ENCODE results near the gene PPP1R9B. TPM values are rescaled to one million over a fixed set of nuclear protein-coding genes. Genes with fewer than 3 reads are reported as not detected.

The PPP1R9B gene
- total and polyA plus RNA-seq, 8 donors: 13.5 to 34.6 (median 17.7) TPM

- no peaks in the 10 kb centered on the region for H3K27me3 ChIP-seq
- no peak for FAIRE-seq
- peaks cover 0 to 3% (median 0%) of the 10 kb centered on the region in 3 donors for H3K4me1 ChIP-seq
- no peak for ATAC-seq
- TF ChIP-seq CTCF (IDR thresholded peaks at IDR 0.05): no peak
- peak in 2 of 6 donors; percentile 1 to 25 for DNase-seq
- H3K4me3 ChIP-seq: no peak overlapping the region
- intact Hi-C loops (cut with DNase I): no loop called here
- H3K27ac ChIP-seq: no peak overlapping the region
- no peaks in the 10 kb centered on the region for H3K9me3 ChIP-seq
- H3K36me3 ChIP-seq: no peaks in the 10 kb centered on the region
- 81 to 86% methylated on average over 9 to 10 of the region's 10 CpGs for WGBS, 2 donors
Measured at GRCh38 chr17:50170662-50171370, 20.3 kb upstream of the PPP1R9B start.

GRCh38 chr17:50169881-50170459 lies 19.5 kb upstream of the PPP1R9B start:
- intact Hi-C loops (cut with DNase I): no loop called here
- no peak overlapping the region for H3K27ac ChIP-seq

GRCh38 chr17:50169121-50169764 lies 18.8 kb upstream of the PPP1R9B start:
- Histone ChIP-seq H3K27ac (no peak overlapping the region), H3K4me3 (no peak overlapping the region), H3K36me3 (no peaks in the 10 kb centered on the region), H3K27me3 (no peaks in the 10 kb centered on the region), H3K9me3 (no peaks in the 10 kb centered on the region), H3K4me1 (no peaks in the 10 kb centered on the region)
- peak; percentile 72 to 90 (median 80) for ATAC-seq
- peak in 3 of 6 donors; percentile 52 to 60 (median 53) for DNase-seq
- intact Hi-C loops (cut with DNase I): no loop called here
- WGBS, 2 donors: 17 to 31% methylated on average over 14 of the region's 14 CpGs
- TF ChIP-seq CTCF (IDR thresholded peaks at IDR 0.05): peak in 3 of 4 donors; percentile 15 to 43 (median 17)
- FAIRE-seq: no peak

More at GRCh38 chr17:50169881-50170459, 19.5 kb upstream of the PPP1R9B start:
- Histone ChIP-seq H3K9me3 (no peaks in the 10 kb centered on the region), H3K36me3 (no peaks in the 10 kb centered on the region), H3K27me3 (no peaks in the 10 kb centered on the region), H3K4me1 (no peaks in the 10 kb centered on the region), H3K4me3 (no peak overlapping the region)
- WGBS, 2 donors: 73 to 78% methylated on average over 8 to 9 of the region's 9 CpGs
- ATAC-seq (no peak), FAIRE-seq (no peak), DNase-seq (peak in 2 of 6 donors; percentile 12 to 54)
- TF ChIP-seq CTCF (IDR thresholded peaks at IDR 0.05): no peak

- ATAC-seq: no peak
- no peaks in the 10 kb centered on the region for H3K9me3 ChIP-seq
- H3K27me3 ChIP-seq: no peaks in the 10 kb centered on the region
- no peaks in the 10 kb centered on the region for H3K4me1 ChIP-seq
- H3K4me3 ChIP-seq: no peak overlapping the region
- TF ChIP-seq CTCF (IDR thresholded peaks at IDR 0.05): no peak
- WGBS, 2 donors: 50 to 71% methylated on average over 12 to 13 of the region's 13 CpGs
- FAIRE-seq: no peak
- H3K27ac ChIP-seq: no peak overlapping the region
- H3K36me3 ChIP-seq: no peaks in the 10 kb centered on the region
- DNase-seq: no peak
- intact Hi-C loops (cut with DNase I): no loop called here
Measured at GRCh38 chr17:50168319-50168718, 17.8 kb upstream of the PPP1R9B start.
